ENCODE results near the gene DOCK8.

Gene DOCK8

GRCh38 chr9:456365-456764 lies 241.7 kb downstream of the DOCK8 start:
- TF ChIP-seq CTCF (IDR thresholded peaks at IDR 0.05), result no peak
- no peak for DNase-seq
- Mint-ChIP-seq H3K27me3 (ENCODE audit: low read depth, poor library complexity) (peaks cover 6% of the 10 kb centered on the region), H3K36me3 (ENCODE audit: low read depth) (no peaks in the 10 kb centered on the region), H3K4me1 (peaks cover 13% of the 10 kb centered on the region), H3K4me3 (no peak overlapping the region), H3K9me3 (peaks cover 4% of the 10 kb centered on the region), H3K27ac (no peak overlapping the region)

- H3K27ac Mint-ChIP-seq, result peak overlapping the region; percentile 36
- peaks cover 5% of the 10 kb centered on the region for H3K36me3 Mint-ChIP-seq (ENCODE audit: low read depth)
- no peak for TF ChIP-seq CTCF (IDR thresholded peaks at IDR 0.05)
- DNase-seq, result no peak
- peaks cover 17% of the 10 kb centered on the region for H3K9me3 Mint-ChIP-seq
- H3K27me3 Mint-ChIP-seq (ENCODE audit: low read depth, poor library complexity), result peaks cover 3% of the 10 kb centered on the region
- no peak overlapping the region for H3K4me3 Mint-ChIP-seq
- peaks cover 25% of the 10 kb centered on the region for H3K4me1 Mint-ChIP-seq
Measured at GRCh38 chr9:458590-458989, 243.9 kb downstream of the DOCK8 start.

GRCh38 chr9:459491-460444 lies 245.1 kb downstream of the DOCK8 start:
- Mint-ChIP-seq H3K9me3 (peaks cover 24% of the 10 kb centered on the region), H3K27me3 (ENCODE audit: low read depth, poor library complexity) (peaks cover 3% of the 10 kb centered on the region), H3K4me3 (no peak overlapping the region), H3K4me1 (peaks cover 37% of the 10 kb centered on the region), H3K27ac (no peak overlapping the region), H3K36me3 (ENCODE audit: low read depth) (peaks cover 6% of the 10 kb centered on the region)
- no peak for TF ChIP-seq CTCF (IDR thresholded peaks at IDR 0.05)
- no peak for DNase-seq

GRCh38 chr9:462121-462520 lies 247.5 kb downstream of the DOCK8 start:
- no peak overlapping the region for H3K4me3 Mint-ChIP-seq
- peaks cover 26% of the 10 kb centered on the region for H3K9me3 Mint-ChIP-seq
- H3K27me3 Mint-ChIP-seq (ENCODE audit: low read depth, poor library complexity), result no peaks in the 10 kb centered on the region
- peaks cover 43% of the 10 kb centered on the region for H3K4me1 Mint-ChIP-seq
- H3K36me3 Mint-ChIP-seq (ENCODE audit: low read depth), result peaks cover 12% of the 10 kb centered on the region
- no peak for DNase-seq
- TF ChIP-seq CTCF (IDR thresholded peaks at IDR 0.05), result no peak
- no peak overlapping the region for H3K27ac Mint-ChIP-seq

GRCh38 chr9:462606-463005 lies 247.9 kb downstream of the DOCK8 start:
- no peak for DNase-seq
- peaks cover 26% of the 10 kb centered on the region for H3K9me3 Mint-ChIP-seq
- H3K27ac Mint-ChIP-seq, result no peak overlapping the region
- peaks cover 12% of the 10 kb centered on the region for H3K36me3 Mint-ChIP-seq (ENCODE audit: low read depth)
- H3K4me1 Mint-ChIP-seq, result peaks cover 43% of the 10 kb centered on the region
- no peaks in the 10 kb centered on the region for H3K27me3 Mint-ChIP-seq (ENCODE audit: low read depth, poor library complexity)
- no peak for TF ChIP-seq CTCF (IDR thresholded peaks at IDR 0.05)
- no peak overlapping the region for H3K4me3 Mint-ChIP-seq

Measured in nephron progenitor cell (in vitro differentiated cells).